ENCODE results near the gene TMIGD2.
"Not testable (repeated sequence)": the region's sequence is repeated elsewhere in the genome, so short reads cannot be mapped to it uniquely, and the experiment has no call there.

The TMIGD2 gene

GRCh38 chr19:4278010-4278409 lies 24.2 kb downstream of the TMIGD2 start:
- intact Hi-C loops (cut with DNase I): no loop called here
- DNase-seq: no peak

GRCh38 chr19:4277191-4277696 lies 24.9 kb downstream of the TMIGD2 start:
- DNase-seq: no peak
- intact Hi-C loops (cut with DNase I): no loop called here

- intact Hi-C loops (cut with DNase I): not testable (repeated sequence)
Observed at GRCh38 chr19:4274321-4274686, 27.9 kb downstream of the TMIGD2 start.

GRCh38 chr19:4272894-4273293 lies 29.3 kb downstream of the TMIGD2 start:
- intact Hi-C loops (cut with DNase I): no loop called here
- DNase-seq: no peak

More at GRCh38 chr19:4274321-4274686, 27.9 kb downstream of the TMIGD2 start:
- DNase-seq: not testable (repeated sequence)

GRCh38 chr19:4268816-4269430 lies 33.3 kb downstream of the TMIGD2 start:
- DNase-seq: no peak
- intact Hi-C loops (cut with DNase I): loop anchor here (5.0 kb wide), 1 partner anchor 83 kb away; no protein-coding TSS in a partner anchor

- intact Hi-C loops (cut with DNase I): loop anchor here (5.0 kb wide), 1 partner anchor 84 kb away; no protein-coding TSS in a partner anchor
Observed at GRCh38 chr19:4267901-4268815, 34.0 kb downstream of the TMIGD2 start.

GRCh38 chr19:4267101-4267900 lies 34.9 kb downstream of the TMIGD2 start:
- intact Hi-C loops (cut with DNase I): loop anchor here (5.0 kb wide), 1 partner anchor 85 kb away; no protein-coding TSS in a partner anchor
- DNase-seq: peak in 41 of 42 donors; percentile 14 to 77 (median 51)

More at GRCh38 chr19:4267901-4268815, 34.0 kb downstream of the TMIGD2 start:
- DNase-seq: no peak

GRCh38 chr19:4266253-4267000 lies 35.8 kb downstream of the TMIGD2 start:
- no peak for DNase-seq
- intact Hi-C loops (cut with DNase I): loop anchor here (5.0 kb wide), 1 partner anchor 86 kb away; no protein-coding TSS in a partner anchor

GRCh38 chr19:4264812-4265211 lies 37.4 kb downstream of the TMIGD2 start:
- no peak for DNase-seq
- intact Hi-C loops (cut with DNase I): loop anchor here (5.0 kb wide), 1 partner anchor 87 kb away; no protein-coding TSS in a partner anchor

GRCh38 chr19:4260613-4261191 lies 41.5 kb downstream of the TMIGD2 start:
- no peak for DNase-seq
- intact Hi-C loops (cut with DNase I): no loop called here

- intact Hi-C loops (cut with DNase I): no loop called here
- DNase-seq: no peak
Observed at GRCh38 chr19:4258181-4258580, 44.0 kb downstream of the TMIGD2 start.

GRCh38 chr19:4257025-4257424 lies 45.2 kb downstream of the TMIGD2 start:
- intact Hi-C loops (cut with DNase I): no loop called here
- no peak for DNase-seq

- DNase-seq: no peak
- intact Hi-C loops (cut with DNase I): no loop called here
Observed at GRCh38 chr19:4256563-4256962, 45.6 kb downstream of the TMIGD2 start.

GRCh38 chr19:4246767-4247593 lies 55.2 kb downstream of the TMIGD2 start, which contains the start of gene YJU2:
Gene YJU2, plus strand, starts transcription at chr19:4247080. Its CDS starts 67 bp downstream, at chr19:4247147.
- intact Hi-C loops (cut with DNase I): loop anchor here (5.0 kb wide), 1 partner anchor 155 kb away; the partner anchor contains the start of genes CHAF1A and SH3GL1

GRCh38 chr19:4245938-4246337 lies 56.3 kb downstream of the TMIGD2 start:
- intact Hi-C loops (cut with DNase I): loop anchor here (5.0 kb wide), 1 partner anchor 156 kb away; the partner anchor contains the start of genes CHAF1A and SH3GL1

More at GRCh38 chr19:4246767-4247593, 55.2 kb downstream of the TMIGD2 start, which contains the start of gene YJU2:
- peak; percentile 91 to 99 (median 96) for DNase-seq

More at GRCh38 chr19:4245938-4246337, 56.3 kb downstream of the TMIGD2 start:
- not testable (repeated sequence) for DNase-seq
